HUDEP-2 (cell line): Measurements from ENCODE around the gene TENM4.
"Not testable (repeated sequence)": the region's sequence is repeated elsewhere in the genome, so short reads cannot be mapped to it uniquely, and the experiment has no call there.

Source experiments
- DNase-seq, 76 experiments: peaks; one replicate each; lab custom pipeline; 2025; ENCODE audit not compliant: unreplicated experiment in 76 of 76; lab: John Stamatoyannopoulos, UW

The TENM4 gene

GRCh38 chr11:78995171-78995570 lies 445.7 kb downstream of the TENM4 start:
- DNase-seq = no peak

DNA sequence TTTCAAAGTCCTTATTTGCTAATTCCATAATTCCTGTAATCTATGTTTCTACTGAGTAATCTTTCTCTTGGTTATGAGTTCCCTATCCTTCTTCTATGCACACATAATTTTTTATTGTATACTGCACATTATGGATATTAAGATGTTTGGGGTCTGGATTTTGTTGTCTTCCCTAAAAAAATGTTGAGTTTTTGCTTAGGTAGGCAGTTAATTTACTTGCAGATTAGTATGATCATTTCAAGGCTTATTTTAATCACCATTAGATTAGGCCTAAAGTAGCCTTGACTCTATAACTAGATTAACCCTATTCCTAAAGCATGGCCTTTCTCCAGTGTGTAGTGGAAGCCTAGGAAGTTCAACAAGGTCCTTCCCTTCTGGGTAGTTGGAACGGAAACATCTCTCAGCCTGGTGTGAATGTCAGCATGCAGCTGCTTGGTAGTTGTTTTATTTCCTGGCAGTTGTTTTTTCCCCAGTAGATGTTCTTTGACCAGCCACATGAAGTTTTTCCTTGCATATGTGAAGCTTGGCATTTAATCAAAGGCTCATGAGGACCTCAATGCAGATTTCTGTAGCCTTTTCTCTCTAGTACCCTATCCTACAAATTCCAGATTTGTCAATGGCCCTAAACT lies 446.9 kb downstream of the TENM4 start:
- no peak for DNase-seq

DNA sequence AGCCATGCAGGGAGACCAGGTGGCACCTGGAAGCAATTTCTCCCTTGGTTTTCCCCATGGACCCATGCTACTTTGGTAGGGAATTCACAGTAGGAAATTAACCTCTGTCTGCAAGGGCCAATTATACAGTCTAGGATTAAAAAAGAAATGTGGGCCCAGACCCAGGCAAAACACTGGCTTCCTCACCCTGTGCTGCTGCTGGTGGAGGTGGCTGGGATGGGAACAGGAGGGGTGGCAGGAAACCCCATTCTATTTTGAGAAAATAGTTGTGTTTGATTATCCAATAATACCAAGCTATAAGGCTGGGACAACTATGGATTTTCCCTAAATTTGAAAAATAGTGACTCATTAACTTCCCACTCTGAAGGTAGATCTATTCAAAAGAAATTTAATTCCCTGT lies 449.1 kb downstream of the TENM4 start:
- DNase-seq = no peak

GRCh38 chr11:78990261-78990660 lies 450.6 kb downstream of the TENM4 start:
- no peak for DNase-seq

GRCh38 chr11:78987748-78988147 lies 453.1 kb downstream of the TENM4 start:
- no peak for DNase-seq

GRCh38 chr11:78986305-78986704 lies 454.5 kb downstream of the TENM4 start:
- DNase-seq = no peak

DNA sequence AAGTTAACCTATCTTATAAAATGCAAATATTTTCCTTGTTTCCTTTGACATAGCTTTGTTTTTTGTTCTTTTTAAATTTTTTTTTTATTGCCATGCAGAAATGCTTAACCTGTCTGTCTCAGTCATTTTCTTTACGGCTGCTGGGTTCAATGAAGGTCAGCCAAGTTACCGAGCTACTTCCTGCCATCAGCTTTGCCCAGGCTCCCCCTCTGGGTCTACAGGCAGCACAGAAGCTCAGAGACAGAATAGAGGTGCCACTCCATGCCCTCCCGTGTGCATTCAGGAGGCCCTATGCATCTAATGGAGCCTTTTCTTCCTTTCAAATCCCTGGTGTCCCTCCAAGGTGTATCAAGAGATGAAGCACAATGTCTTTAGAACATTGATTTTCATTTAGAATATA lies 455.2 kb downstream of the TENM4 start:
- no peak for DNase-seq

- DNase-seq = no peak
Observed at GRCh38 chr11:78982473-78982872, 458.4 kb downstream of the TENM4 start.

- DNase-seq = no peak
Observed at GRCh38 chr11:78981153-78981552, 459.7 kb downstream of the TENM4 start.

DNA sequence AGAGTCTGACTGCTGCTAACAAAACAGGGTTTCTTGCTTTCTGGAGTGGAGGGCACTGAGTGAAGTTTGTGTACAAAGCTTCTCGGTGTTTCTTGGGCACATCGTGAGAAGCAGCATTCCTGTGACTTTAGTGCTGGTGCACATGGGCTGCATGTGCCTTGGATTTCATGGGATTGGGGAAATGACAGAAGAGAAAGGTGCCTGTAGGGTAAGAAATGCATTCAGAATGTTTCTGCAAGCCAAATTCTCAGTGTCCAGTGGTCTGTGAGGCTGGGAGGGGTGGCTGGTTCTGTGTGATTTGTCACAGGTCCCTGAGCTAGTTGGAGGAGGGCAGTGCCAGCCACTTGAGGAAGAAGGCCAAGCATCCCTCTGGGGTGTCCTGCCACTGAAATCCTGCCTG lies 462.0 kb downstream of the TENM4 start:
- DNase-seq = no peak

DNA sequence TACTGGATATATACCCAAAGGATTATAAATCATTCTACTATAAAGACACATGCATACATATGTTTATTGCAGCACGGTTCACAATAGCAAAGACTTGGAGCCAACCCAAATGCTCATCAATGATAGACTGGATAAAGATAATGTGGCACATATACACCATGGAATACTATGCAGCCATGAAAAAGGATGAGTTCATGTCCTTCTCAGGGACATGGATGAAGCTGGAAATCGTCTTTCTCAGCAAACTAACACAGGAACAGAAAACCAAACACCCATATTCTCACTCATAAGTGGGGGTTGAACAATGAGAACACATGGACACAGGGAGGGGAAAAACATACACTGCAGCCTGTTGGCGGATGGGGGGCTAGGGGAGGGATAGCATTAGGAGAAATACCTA lies 463.0 kb downstream of the TENM4 start:
- not testable (repeated sequence) for DNase-seq

DNA sequence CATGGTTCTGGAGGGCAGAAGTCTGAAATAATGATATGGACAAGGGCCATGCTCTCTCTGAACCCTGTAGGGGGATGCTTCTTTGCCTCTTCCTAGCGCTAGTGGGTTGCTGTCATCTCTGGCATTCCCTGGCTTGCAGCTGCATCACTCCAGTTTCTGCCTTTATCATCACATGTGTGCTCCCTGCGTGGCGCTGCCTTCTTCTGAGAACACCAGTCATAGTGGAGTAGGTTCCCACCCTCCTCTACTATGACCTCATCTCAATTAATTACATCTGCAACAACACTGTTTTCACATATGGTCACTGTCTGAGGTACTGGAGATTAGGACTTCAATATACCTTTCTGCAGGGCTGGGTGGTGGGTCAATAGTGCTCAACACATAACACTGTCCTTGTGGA lies 463.8 kb downstream of the TENM4 start:
- DNase-seq = no peak

GRCh38 chr11:78975081-78975480 lies 465.7 kb downstream of the TENM4 start:
- no peak for DNase-seq

GRCh38 chr11:78973876-78974275 lies 467.0 kb downstream of the TENM4 start:
- DNase-seq = no peak

GRCh38 chr11:78972590-78972989 lies 468.2 kb downstream of the TENM4 start:
- no peak for DNase-seq

- DNase-seq = no peak
Observed at GRCh38 chr11:78972177-78972576, 468.7 kb downstream of the TENM4 start.

DNA sequence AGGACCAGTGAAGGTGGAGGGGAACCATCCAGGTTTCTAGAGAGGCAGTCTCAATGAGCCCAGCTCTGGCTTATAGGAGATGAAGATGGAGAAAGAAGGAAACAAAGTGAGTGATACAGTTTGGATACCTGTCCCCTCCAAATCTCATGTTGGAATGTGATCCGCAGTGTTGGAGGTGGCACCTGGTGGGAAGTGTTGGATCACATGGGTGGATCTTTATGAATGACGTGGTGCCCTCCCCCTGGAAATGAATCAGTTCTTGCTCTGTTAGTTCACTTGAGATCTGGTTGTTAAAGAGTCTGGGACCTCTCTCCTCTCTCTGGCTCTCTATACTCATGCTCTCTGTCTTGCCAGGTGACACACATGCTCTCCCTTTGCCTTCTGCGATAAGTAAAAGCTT lies 473.0 kb downstream of the TENM4 start:
- DNase-seq = no peak

DNA sequence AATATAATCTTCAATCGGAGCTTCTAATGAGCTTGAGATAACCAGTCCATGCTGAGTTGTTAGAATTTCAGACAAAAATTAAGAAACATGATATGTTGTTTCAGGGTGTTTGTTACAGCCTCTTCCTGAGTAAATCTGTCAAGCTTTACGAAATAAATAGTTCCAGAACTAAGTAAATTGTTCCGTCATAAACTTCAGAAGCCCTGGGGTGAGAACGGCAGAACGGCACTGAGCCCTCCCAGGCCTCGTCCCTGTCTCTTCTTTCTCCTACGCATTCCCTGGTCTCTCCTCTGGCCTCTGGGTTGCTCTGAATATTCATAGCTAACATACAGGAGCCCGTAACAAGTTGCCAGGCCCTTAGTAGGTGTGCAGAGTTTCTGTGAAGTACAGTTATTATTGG lies 475.4 kb downstream of the TENM4 start:
- no peak for DNase-seq

- no peak for DNase-seq
Observed at GRCh38 chr11:78961937-78962701, 478.7 kb downstream of the TENM4 start.

GRCh38 chr11:78961247-78961646 lies 479.6 kb downstream of the TENM4 start:
- DNase-seq = peak in 6 of 76 experiments; percentile 0 to 15 (median 2)

GRCh38 chr11:78958444-78958843 lies 482.4 kb downstream of the TENM4 start:
- no peak for DNase-seq

DNA sequence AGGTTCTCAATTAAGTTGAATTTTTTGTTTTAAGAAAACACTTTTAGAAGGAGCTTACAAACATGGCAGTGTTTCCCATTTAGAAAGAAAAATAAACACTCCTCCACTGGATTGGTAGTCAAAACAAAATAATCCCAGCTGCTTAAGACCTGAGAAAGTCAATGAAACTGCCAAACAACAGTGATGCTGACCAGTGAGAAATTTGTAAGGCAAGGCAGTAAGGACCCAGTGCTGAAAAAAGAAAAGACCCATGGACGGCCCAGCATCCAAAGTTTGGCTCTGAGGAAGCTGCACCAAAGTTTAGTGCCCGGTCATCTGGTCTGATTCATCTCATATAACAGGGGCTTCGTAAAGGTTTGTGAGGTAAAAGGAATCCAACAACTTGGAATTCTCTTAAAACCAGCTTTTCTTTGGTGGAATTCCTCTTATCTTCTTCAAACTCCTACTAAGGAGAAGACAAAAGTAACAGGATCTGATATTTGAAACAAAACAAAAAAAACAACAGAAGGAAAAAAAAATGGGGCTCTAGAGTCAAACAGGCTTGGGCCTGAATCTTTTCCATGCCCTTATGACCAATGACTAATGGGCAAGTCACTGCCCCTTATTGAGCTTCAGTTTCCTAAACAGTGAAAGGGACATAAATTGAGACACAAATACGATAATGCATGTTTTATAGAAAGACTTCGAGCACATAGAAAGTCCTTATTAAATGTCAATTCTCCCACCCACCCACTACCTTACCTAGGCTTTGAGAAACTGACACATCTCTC lies 483.2 kb downstream of the TENM4 start:
- DNase-seq = no peak
